CD4-positive, alpha-beta T cell treated with Interleukin-6 at 100 ng/mL for 8 hours (primary cell): ENCODE measurements around the gene PICALM.
"Not testable (repeated sequence)": the region's sequence is repeated elsewhere in the genome, so short reads cannot be mapped to it uniquely, and the experiment has no call there.

ENCODE experiments used
- DNase-seq: peaks from one replicate; pipeline ENCODE4 v3.0.0-alpha.2; 2020; ENCODE audit warnings: mixed read lengths, low spot score

PICALM gene

DNA sequence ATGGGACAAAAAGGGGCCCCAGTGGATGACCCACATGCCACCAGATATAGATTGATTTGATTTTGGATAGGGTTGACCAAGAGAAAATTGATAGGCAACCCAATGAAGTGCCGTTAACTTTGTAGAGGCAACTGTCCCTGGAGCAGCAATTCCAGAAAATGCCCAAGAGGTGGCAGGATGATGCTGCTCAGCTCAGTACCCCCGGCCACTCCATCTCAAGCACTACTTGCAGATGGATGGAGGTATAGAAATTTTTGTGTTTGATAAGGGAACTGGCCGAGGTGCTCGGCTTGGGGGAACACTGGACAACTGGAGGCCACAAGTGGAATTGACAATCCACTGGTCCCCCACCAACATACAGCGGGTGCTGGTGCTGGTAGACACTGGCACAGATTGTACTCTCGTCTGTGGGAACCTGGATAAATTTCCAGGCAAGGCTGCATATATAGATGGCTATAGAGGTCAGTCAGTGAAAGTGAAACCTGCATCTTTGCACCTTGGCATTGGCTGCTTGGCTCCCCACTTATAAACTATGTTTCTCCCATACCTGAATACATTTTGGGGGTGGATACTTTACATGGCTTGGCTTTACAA lies 127.4 kb downstream of the PICALM start:
- DNase-seq, result no peak

DNA sequence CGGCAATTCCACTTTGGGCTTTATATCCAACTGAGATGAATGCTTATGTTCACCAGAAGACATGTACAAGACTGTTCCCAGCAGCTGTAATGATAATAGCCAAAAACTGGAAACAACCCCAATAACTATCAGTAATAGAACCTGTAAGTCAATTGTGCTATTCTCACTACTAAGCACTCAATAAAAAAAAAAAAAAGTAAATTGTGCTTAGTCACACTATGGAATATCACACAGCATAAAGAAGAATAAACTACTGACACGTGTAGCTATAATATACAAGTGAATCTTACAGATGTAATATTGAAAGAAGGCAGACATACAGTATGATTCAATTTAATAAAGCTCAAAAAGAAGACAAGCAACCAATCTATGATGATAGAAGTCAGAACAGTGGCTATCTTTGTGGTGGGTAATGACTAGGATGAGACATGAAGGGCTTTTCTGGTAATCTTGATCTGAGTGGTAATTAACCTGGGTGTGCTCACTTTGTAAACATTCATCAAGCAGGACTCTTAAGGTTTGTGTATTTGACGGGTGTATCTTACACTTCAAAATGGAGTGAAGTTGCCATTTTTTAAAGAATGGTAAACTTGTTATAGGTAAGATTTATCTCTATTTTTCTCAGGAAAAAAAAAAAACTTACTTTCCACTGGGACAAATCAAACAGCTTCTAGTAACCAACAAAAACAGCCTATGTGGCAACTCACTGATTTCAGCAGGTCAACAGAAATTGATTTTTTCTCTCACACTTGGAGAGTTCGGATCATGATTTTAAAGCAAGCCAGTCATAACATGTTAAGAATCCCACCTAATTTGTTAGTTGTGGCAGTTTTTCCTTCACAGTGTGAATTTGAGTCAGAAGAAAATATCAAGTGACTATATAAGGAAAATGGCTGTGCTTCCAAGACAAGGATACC lies 129.5 kb downstream of the PICALM start:
- no peak for DNase-seq

DNA sequence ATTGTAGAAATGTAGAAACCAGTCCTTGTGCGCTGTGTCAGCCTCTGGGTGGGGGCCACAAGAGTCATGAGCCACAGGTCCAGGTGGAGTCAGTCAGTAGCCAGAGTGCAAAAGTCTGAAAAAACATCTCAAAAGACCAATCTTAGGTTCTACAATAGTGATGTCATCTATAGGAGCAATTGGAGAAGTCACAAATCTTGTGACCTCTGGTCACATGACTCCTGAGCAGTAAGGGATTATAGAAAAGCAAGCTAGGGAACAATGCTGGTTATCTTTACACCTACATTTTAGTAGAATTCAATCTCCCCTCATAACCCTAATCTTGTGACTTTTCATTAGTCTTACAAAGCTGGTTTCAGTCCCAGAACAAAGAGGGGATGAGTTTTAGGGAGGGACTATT lies 131.0 kb downstream of the PICALM start:
- DNase-seq, result no peak

DNA sequence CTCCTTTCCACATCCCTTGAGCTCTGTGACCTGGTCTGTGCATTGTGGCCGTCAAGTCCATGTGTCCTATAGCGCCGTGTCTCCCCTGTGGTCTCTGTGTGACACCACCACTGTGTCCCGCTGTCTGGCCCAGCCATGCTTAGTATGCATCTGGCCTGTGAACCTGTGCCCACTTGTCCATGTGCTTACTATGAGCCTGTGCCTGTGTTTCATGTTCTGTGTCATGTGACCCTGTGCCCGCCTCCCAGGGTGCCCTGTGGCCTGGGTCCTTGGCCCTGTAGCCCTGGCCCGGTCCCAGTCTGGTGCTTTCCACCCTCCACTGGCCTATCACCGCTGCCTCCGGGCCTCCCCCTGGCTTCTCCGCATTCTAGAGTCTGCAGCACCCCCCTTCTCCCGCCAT lies 133.1 kb downstream of the PICALM start:
- no peak for DNase-seq

DNA sequence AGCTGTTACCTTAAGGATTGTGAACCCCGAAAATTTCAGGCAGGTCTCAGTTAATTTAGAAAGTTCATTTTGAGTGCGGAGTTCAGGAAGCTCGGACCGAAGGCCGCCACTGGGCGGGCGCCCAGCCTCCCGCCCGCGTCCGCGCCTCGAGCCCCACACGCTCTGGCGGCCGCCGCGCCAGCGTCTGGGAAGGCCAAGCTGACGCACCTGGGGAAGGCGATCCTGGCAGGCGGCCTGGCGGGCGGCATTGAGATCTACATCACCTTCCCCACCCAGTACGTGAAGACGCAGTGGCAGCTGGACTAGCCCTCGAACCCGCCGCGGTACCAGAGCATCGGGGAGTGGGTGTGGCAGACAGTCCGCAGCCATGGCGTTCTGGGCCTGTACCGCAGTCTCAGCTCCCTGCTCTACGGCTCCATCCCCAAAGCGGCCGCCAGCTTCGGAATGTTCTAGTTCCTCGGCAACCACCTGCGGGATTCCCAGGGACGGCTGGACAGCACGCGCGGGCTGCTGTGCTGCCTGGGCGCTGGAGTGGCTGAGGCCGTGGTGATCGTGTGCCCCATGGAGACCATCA lies 134.2 kb downstream of the PICALM start:
- no peak for DNase-seq

DNA sequence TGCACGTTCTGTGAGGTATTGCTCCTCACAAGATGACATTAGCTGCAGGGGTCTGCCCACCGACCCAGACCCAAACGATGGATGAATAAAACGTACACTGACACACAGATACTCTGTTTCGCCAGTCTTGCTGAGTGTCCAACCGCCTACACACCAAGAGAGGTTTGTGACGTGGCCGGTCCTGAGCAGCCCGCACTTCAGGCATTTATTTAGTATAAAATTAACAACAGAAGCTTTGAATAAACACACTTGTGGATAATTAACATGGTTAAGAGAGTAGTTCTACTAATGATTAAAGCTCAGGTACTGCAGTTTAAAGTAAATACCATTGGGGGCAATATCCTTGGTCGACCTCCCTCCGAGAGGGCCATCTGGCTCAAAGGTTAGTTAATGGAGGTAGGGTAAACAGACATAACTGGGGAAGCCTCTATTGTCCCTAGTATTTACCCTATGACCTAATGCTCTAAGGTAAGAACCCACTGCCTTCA lies 138.0 kb downstream of the PICALM start:
- DNase-seq, result no peak

DNA sequence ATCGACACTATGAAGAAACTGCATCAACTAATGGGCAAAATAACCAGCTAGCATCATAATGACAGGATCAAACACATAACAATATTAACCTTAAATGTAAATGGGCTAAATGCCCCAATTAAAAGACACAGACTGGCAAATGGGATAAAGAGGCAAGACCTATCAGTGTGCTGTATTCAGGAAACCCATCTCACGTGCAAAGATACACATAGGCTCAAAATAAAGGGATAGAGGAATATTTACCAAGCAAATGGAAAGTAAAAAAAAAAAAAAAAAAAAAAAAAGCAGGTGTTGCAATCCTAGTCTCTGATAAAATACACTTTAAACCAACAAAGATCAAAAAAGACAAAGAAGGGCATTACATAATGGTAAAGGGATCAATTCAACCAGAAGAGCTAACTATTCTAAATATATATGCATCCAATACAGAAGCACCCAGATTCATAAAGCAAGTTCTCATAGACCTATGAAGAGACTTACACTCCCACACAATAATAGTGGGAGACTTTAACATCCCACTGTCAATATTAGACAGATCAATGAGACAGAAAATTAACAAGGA lies 142.2 kb downstream of the PICALM start:
- not testable (repeated sequence) for DNase-seq

DNA sequence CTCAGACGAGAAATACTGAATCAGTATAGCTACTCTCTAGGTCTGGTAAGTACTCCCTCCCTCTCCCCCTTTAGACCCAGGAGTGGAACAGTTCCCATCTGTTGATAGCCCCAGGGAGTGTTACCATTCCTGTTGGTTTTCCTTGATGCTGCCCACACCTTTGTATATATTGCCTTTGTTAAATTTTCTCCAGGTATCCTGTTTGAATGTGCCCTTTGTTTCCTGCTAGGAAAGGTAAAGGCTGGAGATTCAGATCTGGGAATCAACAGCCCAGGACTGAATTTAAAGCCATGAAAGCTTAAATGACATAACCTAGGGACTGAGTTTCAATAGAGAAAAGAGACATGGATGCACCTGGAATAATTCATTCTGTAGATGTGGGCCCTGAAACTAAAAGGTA lies 145.4 kb downstream of the PICALM start:
- no peak for DNase-seq

DNA sequence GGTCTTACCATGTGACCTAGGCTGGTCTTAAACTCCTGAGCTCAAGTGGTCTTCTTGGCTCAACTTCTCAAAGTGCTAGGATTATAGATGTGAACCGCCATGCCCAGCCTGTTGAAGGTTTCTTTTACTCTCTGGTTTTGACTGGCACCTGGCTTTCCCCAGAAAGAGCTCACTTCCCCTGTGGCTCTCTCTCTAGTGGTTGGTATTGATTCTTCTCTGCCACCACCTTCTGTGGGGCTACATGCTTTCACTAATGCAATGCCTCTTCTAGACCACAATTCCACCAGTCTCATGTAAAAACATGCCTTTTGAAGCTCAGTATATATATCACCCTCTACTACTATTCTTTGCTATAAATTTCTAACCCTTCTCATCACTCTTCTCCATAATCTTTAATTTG lies 146.5 kb downstream of the PICALM start:
- DNase-seq, result no peak

DNA sequence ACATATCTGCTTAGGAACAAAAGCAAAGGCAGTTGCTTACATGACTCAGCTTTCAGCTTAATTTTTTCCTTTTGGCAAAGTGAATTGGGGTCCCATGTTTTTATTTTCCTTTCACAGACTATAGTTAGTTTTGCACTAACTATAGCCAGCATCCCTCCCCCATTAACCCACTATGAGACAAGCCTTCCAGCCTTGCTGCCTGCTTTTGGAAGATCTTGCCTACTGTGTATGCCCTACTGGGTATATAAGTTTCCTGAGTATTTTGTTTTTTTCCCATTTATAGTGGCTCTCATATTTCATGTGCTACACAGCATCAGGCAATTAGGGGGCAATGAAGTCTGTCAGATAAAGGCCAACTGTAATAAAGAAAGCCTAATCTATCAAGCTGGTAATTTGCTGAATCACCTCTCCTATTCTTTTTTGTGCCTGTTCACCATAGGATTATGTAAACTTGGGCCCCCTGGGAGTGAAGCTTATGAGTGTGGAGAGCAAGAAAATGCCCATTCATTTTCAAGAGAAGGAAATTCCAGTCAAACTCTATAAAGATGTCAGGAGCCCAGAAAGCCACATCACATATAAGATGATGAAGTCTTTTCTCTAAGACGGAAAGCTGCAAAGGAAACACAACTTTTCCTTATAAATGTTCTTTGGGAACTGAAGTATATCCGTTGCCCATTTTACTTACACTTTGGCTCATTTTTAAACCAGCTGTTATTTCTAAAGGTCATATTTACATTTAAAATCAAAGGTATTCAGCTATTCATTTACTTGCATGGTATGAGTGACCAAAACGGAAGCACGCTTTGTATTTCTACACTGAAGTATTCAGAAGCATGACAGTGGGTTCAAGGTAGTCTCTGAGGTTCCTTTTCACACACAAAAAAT lies 149.7 kb downstream of the PICALM start:
- DNase-seq, result no peak

DNA sequence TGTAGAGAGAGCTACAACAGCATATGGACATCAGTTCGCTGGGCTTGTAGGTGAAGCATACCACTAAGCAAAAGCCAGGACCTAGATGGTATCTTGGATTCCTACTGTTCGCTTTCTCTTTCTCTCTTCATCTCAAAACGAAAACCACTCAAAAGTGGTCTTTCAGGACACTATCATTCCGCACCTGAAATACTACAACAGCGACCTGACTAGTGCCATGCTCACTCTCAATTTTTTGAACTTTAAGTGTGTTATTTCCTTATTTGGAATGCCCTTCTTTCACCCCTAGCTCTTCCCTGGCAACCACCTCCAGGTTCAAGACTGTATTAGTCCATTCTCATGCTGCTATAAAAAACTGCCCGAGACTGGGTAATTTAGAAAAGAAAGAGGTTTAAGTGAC lies 154.5 kb downstream of the PICALM start:
- DNase-seq, result no peak

DNA sequence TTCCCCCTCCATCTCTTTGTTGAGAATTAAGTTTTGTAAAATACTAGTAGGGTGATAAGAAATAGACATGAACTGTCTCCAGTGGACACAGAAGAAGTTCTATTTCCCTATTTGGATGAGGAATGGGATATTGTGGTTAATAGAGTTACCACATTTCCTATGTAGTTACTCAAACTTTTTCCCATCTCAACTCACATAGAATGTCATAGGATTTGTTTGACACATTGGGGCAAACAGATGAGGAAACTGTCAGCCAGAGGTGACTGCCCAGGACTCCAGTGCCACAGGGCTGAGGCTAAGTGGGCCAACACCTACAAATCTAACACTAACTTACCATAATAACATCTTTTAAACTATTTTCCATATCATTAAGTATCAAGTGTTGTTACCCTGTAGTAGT lies 155.4 kb downstream of the PICALM start:
- DNase-seq, result no peak

DNA sequence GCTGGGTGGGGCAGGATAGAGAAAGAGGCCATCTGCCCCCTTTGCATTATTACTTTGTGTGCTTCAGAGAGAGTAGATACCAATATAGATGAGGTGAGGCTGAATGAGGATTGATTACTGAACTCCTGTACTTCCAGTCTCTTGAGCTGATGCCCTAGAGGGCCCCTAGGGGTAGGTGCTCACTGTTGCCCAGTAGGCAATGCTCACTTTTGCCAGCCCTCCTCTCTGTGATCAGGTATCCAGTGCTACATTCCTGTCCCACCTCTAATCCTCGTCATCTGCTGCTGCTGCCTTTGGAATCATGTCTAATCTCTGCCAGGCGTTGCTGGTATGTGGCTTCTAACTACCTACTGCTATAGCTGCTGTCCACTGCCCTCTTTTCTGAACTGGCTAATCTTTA lies 156.5 kb downstream of the PICALM start:
- DNase-seq, result no peak
